Adipocyte (in vitro differentiated cells): ENCODE measurements around the gene ANTXR2.

ENCODE experiments used
- DNase-seq: peaks from one replicate; pipeline ENCODE4 v3.0.0-alpha.2; 2015; ENCODE audit warnings: low read depth
- H3K27me3 ChIP-seq: replicated peaks from 2 replicates; pipeline ENCODE4 v1.7.0; 2013; ENCODE audit warnings: mild to moderate bottlenecking, low read length, moderate library complexity; ENCODE audit not compliant: control insufficient read depth, insufficient read depth
- H3K36me3 ChIP-seq: 2 replicates; pipeline ENCODE4 v1.7.0; 2013; ENCODE audit warnings: low read length, mild to moderate bottlenecking, moderate library complexity; ENCODE audit not compliant: control insufficient read depth, insufficient read depth, severe bottlenecking
- H3K4me1 ChIP-seq: 2 replicates; pipeline ENCODE4 v1.7.0; 2013; ENCODE audit warnings: mild to moderate bottlenecking, low read length, moderate library complexity; ENCODE audit not compliant: control insufficient read depth, insufficient read depth
- H3K4me3 ChIP-seq: 2 replicates; pipeline ENCODE4 v1.7.0; 2013; ENCODE audit warnings: mild to moderate bottlenecking, low read length, moderate library complexity
- H3K9ac ChIP-seq: 2 replicates; pipeline ENCODE4 v1.7.0; 2013; ENCODE audit warnings: mild to moderate bottlenecking, low read length, moderate library complexity
- H3K9me3 ChIP-seq: 2 replicates; pipeline ENCODE4 v1.7.0; 2013; ENCODE audit warnings: mild to moderate bottlenecking, low read length, moderate library complexity; ENCODE audit not compliant: control insufficient read depth

The ANTXR2 gene

GRCh38 chr4:79857811-79858210 is 215.2 kb downstream of the ANTXR2 start:
- no peaks in the 10 kb centered on the region for H3K27me3 ChIP-seq

GRCh38 chr4:79856196-79856595 is 216.8 kb downstream of the ANTXR2 start:
- no peaks in the 10 kb centered on the region for H3K27me3 ChIP-seq
- no peaks in the 10 kb centered on the region for H3K36me3 ChIP-seq
- H3K9me3 ChIP-seq = no peaks in the 10 kb centered on the region
- H3K9ac ChIP-seq = no peak overlapping the region
- no peak overlapping the region for H3K4me3 ChIP-seq
- H3K4me1 ChIP-seq = peaks cover 30% of the 10 kb centered on the region
- no peak for DNase-seq

More at GRCh38 chr4:79857811-79858210, 215.2 kb downstream of the ANTXR2 start:
- Histone ChIP-seq H3K9me3 (no peaks in the 10 kb centered on the region), H3K36me3 (no peaks in the 10 kb centered on the region), H3K9ac (no peak overlapping the region), H3K4me1 (peaks cover 14% of the 10 kb centered on the region), H3K4me3 (no peak overlapping the region)
- DNase-seq = peak; percentile 14

- no peaks in the 10 kb centered on the region for H3K27me3 ChIP-seq
- peak; percentile 21 for DNase-seq
- H3K4me1 ChIP-seq = peaks cover 31% of the 10 kb centered on the region
- H3K9ac ChIP-seq = peak overlapping the region; percentile 31
- H3K36me3 ChIP-seq = no peaks in the 10 kb centered on the region
- no peak overlapping the region for H3K4me3 ChIP-seq
- H3K9me3 ChIP-seq = no peaks in the 10 kb centered on the region
These were observed 218.1 kb downstream of the ANTXR2 start for GRCh38 chr4:79854856-79855502.

GRCh38 chr4:79852305-79852730 is 220.7 kb downstream of the ANTXR2 start:
- peaks cover 31% of the 10 kb centered on the region for H3K4me1 ChIP-seq
- no peaks in the 10 kb centered on the region for H3K36me3 ChIP-seq
- peak overlapping the region; percentile 68 for H3K9ac ChIP-seq
- H3K27me3 ChIP-seq = no peaks in the 10 kb centered on the region
- H3K4me3 ChIP-seq = peak overlapping the region; percentile 67
- no peaks in the 10 kb centered on the region for H3K9me3 ChIP-seq
- peak; percentile 84 for DNase-seq

- Histone ChIP-seq H3K36me3 (no peaks in the 10 kb centered on the region), H3K4me3 (peak overlapping the region; percentile 67), H3K4me1 (peaks cover 31% of the 10 kb centered on the region), H3K9me3 (no peaks in the 10 kb centered on the region), H3K9ac (peak overlapping the region; percentile 68), H3K27me3 (no peaks in the 10 kb centered on the region)
- DNase-seq = peak; percentile 59
These were observed 221.3 kb downstream of the ANTXR2 start for GRCh38 chr4:79851625-79852304.
